BJ (cell line): Measurements from ENCODE around the gene REEP1. TPM values are rescaled to one million over a fixed set of nuclear protein-coding genes. Genes with fewer than 3 reads are reported as not detected.
A peak's percentile ranks its signal among the peaks of the same experiment; 100 is the strongest.

Source experiments
- CTCF ChIA-PET: fragments of 350-600 bp; formaldehyde crosslinking; extraction: SDS; loops from one replicate; lab custom pipeline; 2021; ENCODE audit warnings: antibody characterized with exemption, inconsistent platforms; lab: Yijun Ruan, JAX
- POLR2A ChIA-PET: fragments of 300-600 bp; sonication (Branson Sonifier 250); formaldehyde crosslinking; extraction: SDS; loops from one replicate; lab custom pipeline; 2021; ENCODE audit warnings: antibody characterized with exemption; lab: Charles Lee
- DNase-seq: peaks from one replicate; pipeline ENCODE4 v3.0.0-alpha.2; 2011; ENCODE audit warnings: low read depth
- H3K27me3 ChIP-seq: 2 replicates; pipeline ENCODE4 v1.6.0; 2011; ENCODE audit warnings: low read length; ENCODE audit not compliant: control insufficient read depth, insufficient read depth
- H3K36me3 ChIP-seq: 2 replicates; pipeline ENCODE4 v1.5.1; 2011; ENCODE audit warnings: low read length; ENCODE audit not compliant: control insufficient read depth, insufficient read depth
- H3K4me3 ChIP-seq: 2 replicates; pipeline ENCODE4 v1.5.1; 2011; ENCODE audit warnings: low read depth, mild to moderate bottlenecking, control low read depth, low read length
- CTCF ChIP-seq: IDR thresholded peaks from 2 replicates; pipeline ENCODE4 v1.5.1; 2011; ENCODE audit warnings: low read depth, mild to moderate bottlenecking, control low read depth, inconsistent platforms, low read length, moderate library complexity; ENCODE audit not compliant: insufficient read depth
- polyA plus RNA-seq: library from polyadenylated mRNA; depleted of rRNA; stranded (reverse); fragments of >200 nt; gene quantifications from 2 replicates; pipeline ENCODE4 v1.2.3, GENCODE V29; 2011

REEP1 gene
- polyA plus RNA-seq, 1 experiment: 0.13 TPM

GRCh38 chr2:86336675-86337243 lies 667 bp downstream of the REEP1 start:
- no peak for DNase-seq
- Histone ChIP-seq H3K4me3 (peak overlapping the region; percentile 11; the same call in 1 of the 2 replicates), H3K36me3 (no peaks in the 10 kb centered on the region), H3K27me3 (peaks cover 35% of the 10 kb centered on the region)
- ChIA-PET CTCF (no interaction called here), POLR2A (interaction anchor here (0.6 kb wide), 1 partner anchor 485 kb away, joined by 3 read pairs; no protein-coding TSS in a partner anchor)
- TF ChIP-seq CTCF: no peak

- no peak for TF ChIP-seq CTCF
- Histone ChIP-seq H3K27me3 (peaks cover 36% of the 10 kb centered on the region), H3K4me3 (no peak overlapping the region), H3K36me3 (no peaks in the 10 kb centered on the region)
- no peak for DNase-seq
- POLR2A ChIA-PET: interaction anchor here (0.5 kb wide), 1 partner anchor 208 kb away, joined by 3 read pairs; no protein-coding TSS in a partner anchor
- CTCF ChIA-PET: interaction anchor here (0.6 kb wide), 1 partner anchor 157 kb away, joined by 3 read pairs; no protein-coding TSS in a partner anchor
Observed at GRCh38 chr2:86335865-86336674, 1.4 kb downstream of the REEP1 start.

DNA sequence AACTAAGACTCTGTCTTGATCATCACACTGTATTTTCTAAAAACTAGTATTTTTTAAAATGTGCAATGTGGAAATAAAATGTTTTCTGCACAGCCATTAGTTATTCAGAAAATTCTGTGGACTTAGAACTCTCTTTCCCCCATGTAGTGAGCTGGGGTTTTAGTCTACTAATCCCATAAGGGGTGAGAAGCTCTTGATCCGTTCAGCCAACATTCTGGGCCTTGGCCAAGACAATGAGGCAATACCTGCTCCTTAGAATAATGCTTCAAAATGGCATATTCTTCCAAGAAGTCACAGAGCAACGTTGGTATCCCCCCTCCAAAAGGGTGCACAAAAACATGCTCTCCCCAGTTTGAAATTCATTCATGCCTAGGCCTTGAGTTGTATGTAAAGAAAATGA lies 4.0 kb downstream of the REEP1 start:
- TF ChIP-seq CTCF: no peak

GRCh38 chr2:86332654-86333053 lies 4.8 kb downstream of the REEP1 start:
- no peaks in the 10 kb centered on the region for H3K36me3 ChIP-seq
- peaks cover 22% of the 10 kb centered on the region for H3K27me3 ChIP-seq
- no peak for TF ChIP-seq CTCF
- ChIA-PET CTCF (no interaction called here), POLR2A (no interaction called here)
- H3K4me3 ChIP-seq: no peak overlapping the region
- DNase-seq: no peak

More for the DNA sequence above, 4.0 kb downstream of the REEP1 start:
- no peak for DNase-seq
- Histone ChIP-seq H3K4me3 (no peak overlapping the region), H3K36me3 (no peaks in the 10 kb centered on the region), H3K27me3 (peaks cover 27% of the 10 kb centered on the region)
- ChIA-PET CTCF (no interaction called here), POLR2A (no interaction called here)

GRCh38 chr2:86331384-86331783 lies 6.0 kb downstream of the REEP1 start:
- DNase-seq: no peak
- no peak overlapping the region for H3K4me3 ChIP-seq
- TF ChIP-seq CTCF: no peak
- no peaks in the 10 kb centered on the region for H3K36me3 ChIP-seq
- POLR2A ChIA-PET: no interaction called here
- peaks cover 17% of the 10 kb centered on the region for H3K27me3 ChIP-seq
- CTCF ChIA-PET: no interaction called here
